CD14-positive monocyte (primary cell): ENCODE measurements around the gene PCDHA1. TPM values are rescaled to one million over a fixed set of nuclear protein-coding genes. Genes with fewer than 3 reads are reported as not detected.

Source experiments
- DNase-seq, 3 donors: peaks; one replicate each; pipeline ENCODE4 v3.0.0-alpha.2; 2011 to 2022
- H2AFZ ChIP-seq: 2 replicates; pipeline ENCODE4 v1.6.0; 2012; ENCODE audit warnings: mild to moderate bottlenecking, low read depth, low read length, inconsistent platforms; ENCODE audit not compliant: insufficient read depth, poor library complexity, severe bottlenecking
- H3K27ac ChIP-seq, 2 donors: 1 replicate in 1 of 2; 2 replicates in 1 of 2; pipeline ENCODE4 v1.5.1; 2012 to 2013; ENCODE audit warnings: low read length in 2 of 2, control low read depth in 1 of 2, inconsistent platforms in 1 of 2, low read depth in 1 of 2, mild to moderate bottlenecking in 1 of 2
- H3K27me3 ChIP-seq, 2 donors: one replicate each; pipeline versions ENCODE4 v1.6.0 to v1.6.1; 2011 to 2013; ENCODE audit warnings: low read length in 2 of 2; ENCODE audit not compliant: control insufficient read depth in 2 of 2, insufficient read depth in 2 of 2
- H3K36me3 ChIP-seq, 2 donors: replicated peaks in 1 of 2; 1 replicate in 1 of 2; 2 replicates in 1 of 2; pipeline versions ENCODE4 v1.5.1 to v1.6.1; 2012 to 2013; ENCODE audit warnings: low read length in 2 of 2, control low read depth in 1 of 2, inconsistent platforms in 1 of 2, mild to moderate bottlenecking in 1 of 2; ENCODE audit not compliant: insufficient read depth in 2 of 2, control insufficient read depth in 1 of 2
- H3K4me1 ChIP-seq, 2 donors: 1 replicate in 1 of 2; 2 replicates in 1 of 2; pipeline versions ENCODE4 v1.5.1 to v1.6.1; 2012 to 2013; ENCODE audit warnings: low read length in 2 of 2, control low read depth in 1 of 2, inconsistent platforms in 1 of 2, mild to moderate bottlenecking in 1 of 2, moderate library complexity in 1 of 2; ENCODE audit not compliant: insufficient read depth in 2 of 2, control insufficient read depth in 1 of 2
- H3K4me2 ChIP-seq: replicated peaks from 2 replicates; pipeline ENCODE3; 2012; ENCODE audit warnings: low read length, moderate library complexity, mild to moderate bottlenecking; ENCODE audit not compliant: poor library complexity, severe bottlenecking; ENCODE audit errors: extremely low read depth
- H3K4me3 ChIP-seq, 3 experiments: fragments of 200-600 bp in 1 of 3; sonication (generic) in 1 of 3; replicated peaks in 1 of 3; 1 replicate in 2 of 3; 2 replicates in 1 of 3; pipeline ENCODE4 v1.5.1; 2011 to 2013; ENCODE audit warnings: low read length in 3 of 3, mild to moderate bottlenecking in 3 of 3, control low read depth in 2 of 3, low read depth in 2 of 3, inconsistent platforms in 1 of 3, moderate library complexity in 1 of 3
- H3K79me2 ChIP-seq: 2 replicates; pipeline ENCODE4 v1.6.0; 2012; ENCODE audit warnings: mild to moderate bottlenecking, control low read depth, inconsistent platforms, low read length, moderate library complexity; ENCODE audit not compliant: insufficient read depth
- H3K9ac ChIP-seq: 2 replicates; pipeline ENCODE4 v1.6.0; 2017; ENCODE audit warnings: low read length, mild to moderate bottlenecking; ENCODE audit not compliant: insufficient read depth, poor library complexity, severe bottlenecking
- H3K9me3 ChIP-seq, 2 donors: replicated peaks in 1 of 2; 1 replicate in 1 of 2; 2 replicates in 1 of 2; pipeline versions ENCODE4 v1.5.1 to v1.6.1; 2012 to 2013; ENCODE audit warnings: low read length in 2 of 2, control low read depth in 1 of 2; ENCODE audit not compliant: control insufficient read depth in 1 of 2, insufficient read depth in 1 of 2
- H4K20me1 ChIP-seq: 2 replicates; pipeline ENCODE4 v1.6.0; 2012; ENCODE audit warnings: mild to moderate bottlenecking, low read length, control low read depth, moderate library complexity; ENCODE audit not compliant: insufficient read depth
- H3K27ac Mint-ChIP-seq, 7 donors: one replicate each; pipeline ENCODE4 v1.8.0; 2020; ENCODE audit warnings: mild to moderate bottlenecking in 7 of 7, mixed read lengths in 7 of 7, moderate library complexity in 6 of 7, inconsistent platforms in 2 of 7
- H3K27me3 Mint-ChIP-seq, 3 donors: one replicate each; pipeline ENCODE4 v1.8.0; 2021 to 2022; ENCODE audit warnings: low read depth in 3 of 3, mild to moderate bottlenecking in 3 of 3, mixed read lengths in 3 of 3, moderate library complexity in 3 of 3, inconsistent platforms in 1 of 3
- H3K36me3 Mint-ChIP-seq, 2 donors: one replicate each; pipeline ENCODE4 v1.8.0; 2020; ENCODE audit warnings: mixed read lengths in 2 of 2, inconsistent platforms in 1 of 2, mild to moderate bottlenecking in 1 of 2
- H3K4me1 Mint-ChIP-seq: one replicate; pipeline ENCODE4 v1.8.0; 2020; ENCODE audit warnings: mild to moderate bottlenecking, mixed read lengths
- H3K4me3 Mint-ChIP-seq, 2 donors: one replicate each; pipeline ENCODE4 v1.8.0; 2020; ENCODE audit warnings: mild to moderate bottlenecking in 2 of 2, mixed read lengths in 2 of 2, moderate library complexity in 1 of 2
- H3K9me3 Mint-ChIP-seq, 7 donors: one replicate each; pipeline ENCODE4 v1.8.0; 2020 to 2022; ENCODE audit warnings: mixed read lengths in 7 of 7, mild to moderate bottlenecking in 6 of 7, moderate library complexity in 6 of 7, inconsistent platforms in 2 of 7
- WGBS: methylation state at CpG from one replicate; pipeline ENCODE4 v1.1.5; 2013; ENCODE audit warnings: missing lambda C conversion rate; ENCODE audit not compliant: insufficient coverage; 5-methylcytosine and 5-hydroxymethylcytosine counted together
- intact Hi-C, 2 donors: fragments of 100-400 bp; cut with micrococcal nuclease; formaldehyde crosslinking; loops; one replicate each; pipeline versions ENCODE4 v1.15.0 to v1.15.1; 2023
- polyA minus RNA-seq: library from RNA; depleted of rRNA, polyadenylated mRNA; stranded (reverse); fragments of >200 nt; gene quantifications from 2 replicates; pipeline ENCODE4 v1.2.3, GENCODE V29; 2012
- polyA plus RNA-seq, 3 donors: library from polyadenylated mRNA; depleted of rRNA in 1 of 3; unstranded in 2 of 3; stranded (reverse) in 1 of 3; fragments of 300-500 nt in 2 of 3; fragments of >200 nt in 1 of 3; fragmentation: Illumina TruSeq in 2 of 3; gene quantifications; 1 replicate in 2 of 3; 2 replicates in 1 of 3; pipeline ENCODE4 v1.2.3, GENCODE V29; 2012 to 2021
- total RNA-seq, 12 experiments: library from RNA in 1 of 12; stranded (reverse) in 1 of 12; fragments of 120-200 nt in 1 of 12; gene quantifications; one replicate each; pipeline ENCODE4 v1.2.4 and lab custom pipeline; 2013 to 2026; ENCODE audit warnings: mixed read lengths in 6 of 12, inconsistent platforms in 1 of 12
- TF ChIP-seq, protein P1 (sequence below): fragments of 200-600 bp; IDR thresholded peaks from one replicate; pipeline ENCODE4 v1.8.0; 2022; ENCODE audit warnings: antibody characterized with exemption, mild to moderate bottlenecking

PCDHA1 gene
- total RNA-seq (2013), result not detected
- polyA plus RNA-seq (not detected), polyA minus RNA-seq (not detected in 2 replicates), total RNA-seq (lab: John Stamatoyannopoulos, UW) (0 to 0.23 (median 0) reads per million in 11 experiments)

DNA sequence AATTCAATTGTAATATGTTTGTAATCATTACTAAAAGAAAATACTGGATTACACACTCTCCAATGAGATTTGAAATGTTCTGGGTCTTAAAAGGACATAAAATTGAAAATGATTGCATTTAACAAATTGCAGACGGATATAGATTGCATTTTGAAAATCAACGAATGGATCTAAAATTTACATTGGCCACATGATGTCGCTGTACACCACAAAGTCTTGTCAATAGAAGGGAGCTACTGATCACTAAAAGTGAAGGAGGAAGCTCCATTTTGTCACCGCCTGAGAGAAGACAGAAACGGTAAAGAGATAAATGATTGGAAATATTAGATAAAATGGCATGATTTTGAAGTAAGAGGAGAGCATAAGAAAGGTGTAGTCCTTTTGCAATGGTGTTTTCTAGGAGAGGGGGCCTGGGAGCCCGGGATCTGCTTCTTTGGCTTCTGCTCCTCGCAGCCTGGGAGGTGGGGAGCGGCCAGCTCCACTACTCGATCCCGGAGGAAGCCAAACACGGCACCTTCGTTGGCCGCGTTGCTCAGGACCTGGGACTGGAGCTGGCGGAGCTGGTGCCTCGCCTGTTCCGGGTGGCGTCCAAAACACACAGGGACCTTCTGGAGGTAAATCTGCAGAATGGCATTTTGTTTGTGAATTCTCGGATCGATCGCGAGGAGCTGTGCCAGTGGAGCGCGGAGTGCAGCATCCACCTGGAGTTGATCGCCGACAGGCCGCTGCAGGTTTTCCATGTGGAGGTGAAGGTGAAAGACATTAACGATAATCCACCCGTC, at the start of gene PCDHA1:
Gene PCDHA1, plus strand, starts transcription at position 236 of the 782 bp plus-strand sequence.
- H3K27ac Mint-ChIP-seq, result peak within 1 kb of the TSS in 1 of 7 donors; percentile 33
- 26% methylated on average over 25 of the region's 29 CpGs for WGBS

DNA sequence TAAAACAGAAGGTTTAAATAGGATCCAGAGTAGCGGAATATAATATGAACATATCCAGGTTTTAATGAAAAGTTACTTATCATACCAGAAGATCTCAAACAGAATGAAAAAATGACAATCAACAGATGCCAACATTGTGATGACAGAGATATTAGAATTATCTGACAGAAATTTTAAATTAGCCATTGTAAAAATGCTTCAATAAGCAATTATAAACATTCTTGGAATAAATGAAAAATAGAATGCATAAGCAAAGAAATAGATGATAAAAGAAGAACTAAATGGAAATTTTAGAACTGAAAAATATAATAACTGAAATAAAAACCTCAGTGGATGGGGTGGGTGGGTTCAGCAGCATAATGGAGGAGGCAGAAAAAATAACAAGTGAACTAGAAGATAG, 48.5 kb upstream of the PCDHA1 start:
- H2AFZ ChIP-seq, result no peak overlapping the region
- no CpG with 5 or more reads among the region's 1 CpG for WGBS
- H3K27me3 Mint-ChIP-seq, result peaks cover 0 to 6% (median 2%) of the 10 kb centered on the region in 3 donors

More for the DNA sequence above, at the start of gene PCDHA1:
- H4K20me1 ChIP-seq, result no peaks in the 10 kb centered on the region
- peaks cover 57 to 91% of the 10 kb centered on the region in 2 donors for H3K9me3 ChIP-seq
- DNase-seq, result no peak
- H3K4me2 ChIP-seq, result no peak within 1 kb of the TSS
- H3K36me3 ChIP-seq, result no peaks in the 10 kb centered on the region
- H3K9me3 Mint-ChIP-seq, result peaks cover 52 to 81% (median 75%) of the 10 kb centered on the region in 7 donors
- H3K79me2 ChIP-seq, result no peaks in the 10 kb centered on the region
- H3K4me1 Mint-ChIP-seq, result no peaks in the 10 kb centered on the region
- H3K27me3 ChIP-seq, result peaks cover 0 to 37% of the 10 kb centered on the region in 2 donors
- H2AFZ ChIP-seq, result no peak within 1 kb of the TSS
- no peak within 1 kb of the TSS for H3K4me3 ChIP-seq
- H3K36me3 Mint-ChIP-seq, result peaks cover 3 to 12% of the 10 kb centered on the region in 2 donors
- no peak within 1 kb of the TSS for H3K27ac ChIP-seq
- intact Hi-C loops, result no loop called here
- no peak within 1 kb of the TSS for H3K9ac ChIP-seq
- TF ChIP-seq, protein P1, sequence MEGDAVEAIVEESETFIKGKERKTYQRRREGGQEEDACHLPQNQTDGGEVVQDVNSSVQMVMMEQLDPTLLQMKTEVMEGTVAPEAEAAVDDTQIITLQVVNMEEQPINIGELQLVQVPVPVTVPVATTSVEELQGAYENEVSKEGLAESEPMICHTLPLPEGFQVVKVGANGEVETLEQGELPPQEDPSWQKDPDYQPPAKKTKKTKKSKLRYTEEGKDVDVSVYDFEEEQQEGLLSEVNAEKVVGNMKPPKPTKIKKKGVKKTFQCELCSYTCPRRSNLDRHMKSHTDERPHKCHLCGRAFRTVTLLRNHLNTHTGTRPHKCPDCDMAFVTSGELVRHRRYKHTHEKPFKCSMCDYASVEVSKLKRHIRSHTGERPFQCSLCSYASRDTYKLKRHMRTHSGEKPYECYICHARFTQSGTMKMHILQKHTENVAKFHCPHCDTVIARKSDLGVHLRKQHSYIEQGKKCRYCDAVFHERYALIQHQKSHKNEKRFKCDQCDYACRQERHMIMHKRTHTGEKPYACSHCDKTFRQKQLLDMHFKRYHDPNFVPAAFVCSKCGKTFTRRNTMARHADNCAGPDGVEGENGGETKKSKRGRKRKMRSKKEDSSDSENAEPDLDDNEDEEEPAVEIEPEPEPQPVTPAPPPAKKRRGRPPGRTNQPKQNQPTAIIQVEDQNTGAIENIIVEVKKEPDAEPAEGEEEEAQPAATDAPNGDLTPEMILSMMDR, result no peak
- peak within 1 kb of the TSS in 1 of 2 donors; percentile 57 for H3K4me3 Mint-ChIP-seq
- peaks cover 18 to 33% (median 29%) of the 10 kb centered on the region in 3 donors for H3K27me3 Mint-ChIP-seq
- peaks cover 0 to 4% of the 10 kb centered on the region in 2 donors for H3K4me1 ChIP-seq

More for the DNA sequence above, 48.5 kb upstream of the PCDHA1 start:
- no peak overlapping the region for H3K27ac Mint-ChIP-seq
- H3K9ac ChIP-seq, result no peak overlapping the region
- intact Hi-C loops, result no loop called here
- H3K9me3 ChIP-seq, result peaks cover 21 to 27% of the 10 kb centered on the region in 2 donors
- no peak overlapping the region for H3K27ac ChIP-seq
- no peaks in the 10 kb centered on the region for H3K4me1 ChIP-seq
- H3K36me3 Mint-ChIP-seq, result no peaks in the 10 kb centered on the region
- no peaks in the 10 kb centered on the region for H3K36me3 ChIP-seq
- no peak overlapping the region for H3K4me3 Mint-ChIP-seq
- peaks cover 0 to 6% of the 10 kb centered on the region in 2 donors for H3K27me3 ChIP-seq
- no peaks in the 10 kb centered on the region for H3K4me1 Mint-ChIP-seq
- no peaks in the 10 kb centered on the region for H4K20me1 ChIP-seq
- no peak for DNase-seq
- TF ChIP-seq, protein P1, result no peak
- H3K4me3 ChIP-seq, result no peak overlapping the region
- peaks cover 20 to 42% (median 34%) of the 10 kb centered on the region in 7 donors for H3K9me3 Mint-ChIP-seq
- H3K4me2 ChIP-seq, result no peak overlapping the region
- H3K79me2 ChIP-seq, result no peaks in the 10 kb centered on the region
